BJ (cell line): ENCODE results near the gene OMP. TPM values are rescaled to one million over a fixed set of nuclear protein-coding genes. Genes with fewer than 3 reads are reported as not detected.

Experiments used
- CTCF ChIA-PET: fragments of 350-600 bp; formaldehyde crosslinking; extraction: SDS; loops from one replicate; lab custom pipeline; 2021; ENCODE audit warnings: antibody characterized with exemption, inconsistent platforms; lab: Yijun Ruan, JAX
- POLR2A ChIA-PET: fragments of 300-600 bp; sonication (Branson Sonifier 250); formaldehyde crosslinking; extraction: SDS; loops from one replicate; lab custom pipeline; 2021; ENCODE audit warnings: antibody characterized with exemption; lab: Charles Lee
- DNase-seq: peaks from one replicate; pipeline ENCODE4 v3.0.0-alpha.2; 2011; ENCODE audit warnings: low read depth
- H3K27me3 ChIP-seq: 2 replicates; pipeline ENCODE4 v1.6.0; 2011; ENCODE audit warnings: low read length; ENCODE audit not compliant: control insufficient read depth, insufficient read depth
- H3K36me3 ChIP-seq: 2 replicates; pipeline ENCODE4 v1.5.1; 2011; ENCODE audit warnings: low read length; ENCODE audit not compliant: control insufficient read depth, insufficient read depth
- H3K4me3 ChIP-seq: 2 replicates; pipeline ENCODE4 v1.5.1; 2011; ENCODE audit warnings: low read depth, mild to moderate bottlenecking, control low read depth, low read length
- polyA plus RNA-seq: library from polyadenylated mRNA; depleted of rRNA; stranded (reverse); fragments of >200 nt; gene quantifications from 2 replicates; pipeline ENCODE4 v1.2.3, GENCODE V29; 2011
- TF ChIP-seq, protein P1 (sequence below): IDR thresholded peaks from 2 replicates; pipeline ENCODE4 v1.5.1; 2011; ENCODE audit warnings: low read depth, mild to moderate bottlenecking, control low read depth, inconsistent platforms, low read length, moderate library complexity; ENCODE audit not compliant: insufficient read depth

The OMP gene
- polyA plus RNA-seq, 1 experiment = not detected

DNA sequence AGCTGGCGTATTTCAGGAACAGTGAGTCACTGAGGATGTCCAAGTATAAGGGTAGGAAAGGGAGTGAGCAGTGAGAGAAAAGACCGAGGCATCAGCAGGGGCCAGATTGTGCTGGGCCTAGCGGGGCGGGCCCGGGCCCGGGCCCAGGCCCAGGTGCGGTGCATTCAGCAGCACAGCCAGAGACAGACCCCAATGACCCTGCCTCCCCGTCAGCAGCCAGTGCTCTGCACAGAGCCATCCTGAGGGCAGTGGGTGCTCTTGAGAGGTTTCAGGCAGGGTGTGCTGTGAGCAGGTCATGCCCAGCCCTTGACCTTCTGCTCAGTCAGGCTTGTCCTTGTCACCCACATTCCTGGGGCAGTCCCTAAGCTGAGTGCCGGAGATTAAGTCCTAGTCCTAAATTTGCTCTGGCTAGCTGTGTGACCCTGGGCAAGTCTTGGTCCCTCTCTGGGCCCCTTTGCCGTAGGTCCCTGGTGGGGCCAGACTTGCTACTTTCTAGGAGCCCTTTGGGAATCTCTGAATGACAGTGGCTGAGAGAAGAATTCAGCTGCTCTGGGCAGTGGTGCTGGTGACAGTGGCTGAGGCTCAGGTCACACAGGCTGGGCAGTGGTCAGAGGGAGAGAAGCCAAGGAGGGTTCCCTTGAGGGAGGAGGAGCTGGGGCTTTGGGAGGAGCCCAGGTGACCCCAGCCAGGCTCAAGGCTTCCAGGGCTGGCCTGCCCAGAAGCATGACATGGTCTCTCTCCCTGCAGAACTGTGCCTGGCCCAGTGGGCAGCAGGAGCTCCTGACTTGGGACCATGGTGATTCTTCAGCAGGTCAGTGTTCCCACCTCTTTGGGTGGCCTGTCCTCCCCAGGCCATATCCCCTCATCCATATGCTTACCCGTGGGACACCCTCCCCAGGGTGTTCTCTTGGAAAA lies 27.5 kb downstream of the OMP start:
- CTCF ChIA-PET = interaction anchor here (1.2 to 9.7 kb wide), 5 partner anchors 10 to 418 kb away, joined by 3 to 167 read pairs (median 9); no protein-coding TSS in a partner anchor
- TF ChIP-seq, protein P1, sequence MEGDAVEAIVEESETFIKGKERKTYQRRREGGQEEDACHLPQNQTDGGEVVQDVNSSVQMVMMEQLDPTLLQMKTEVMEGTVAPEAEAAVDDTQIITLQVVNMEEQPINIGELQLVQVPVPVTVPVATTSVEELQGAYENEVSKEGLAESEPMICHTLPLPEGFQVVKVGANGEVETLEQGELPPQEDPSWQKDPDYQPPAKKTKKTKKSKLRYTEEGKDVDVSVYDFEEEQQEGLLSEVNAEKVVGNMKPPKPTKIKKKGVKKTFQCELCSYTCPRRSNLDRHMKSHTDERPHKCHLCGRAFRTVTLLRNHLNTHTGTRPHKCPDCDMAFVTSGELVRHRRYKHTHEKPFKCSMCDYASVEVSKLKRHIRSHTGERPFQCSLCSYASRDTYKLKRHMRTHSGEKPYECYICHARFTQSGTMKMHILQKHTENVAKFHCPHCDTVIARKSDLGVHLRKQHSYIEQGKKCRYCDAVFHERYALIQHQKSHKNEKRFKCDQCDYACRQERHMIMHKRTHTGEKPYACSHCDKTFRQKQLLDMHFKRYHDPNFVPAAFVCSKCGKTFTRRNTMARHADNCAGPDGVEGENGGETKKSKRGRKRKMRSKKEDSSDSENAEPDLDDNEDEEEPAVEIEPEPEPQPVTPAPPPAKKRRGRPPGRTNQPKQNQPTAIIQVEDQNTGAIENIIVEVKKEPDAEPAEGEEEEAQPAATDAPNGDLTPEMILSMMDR = no peak
- POLR2A ChIA-PET = no interaction called here
- no peak for DNase-seq
- H3K27me3 ChIP-seq = no peaks in the 10 kb centered on the region
- no peak overlapping the region for H3K4me3 ChIP-seq
- no peaks in the 10 kb centered on the region for H3K36me3 ChIP-seq

DNA sequence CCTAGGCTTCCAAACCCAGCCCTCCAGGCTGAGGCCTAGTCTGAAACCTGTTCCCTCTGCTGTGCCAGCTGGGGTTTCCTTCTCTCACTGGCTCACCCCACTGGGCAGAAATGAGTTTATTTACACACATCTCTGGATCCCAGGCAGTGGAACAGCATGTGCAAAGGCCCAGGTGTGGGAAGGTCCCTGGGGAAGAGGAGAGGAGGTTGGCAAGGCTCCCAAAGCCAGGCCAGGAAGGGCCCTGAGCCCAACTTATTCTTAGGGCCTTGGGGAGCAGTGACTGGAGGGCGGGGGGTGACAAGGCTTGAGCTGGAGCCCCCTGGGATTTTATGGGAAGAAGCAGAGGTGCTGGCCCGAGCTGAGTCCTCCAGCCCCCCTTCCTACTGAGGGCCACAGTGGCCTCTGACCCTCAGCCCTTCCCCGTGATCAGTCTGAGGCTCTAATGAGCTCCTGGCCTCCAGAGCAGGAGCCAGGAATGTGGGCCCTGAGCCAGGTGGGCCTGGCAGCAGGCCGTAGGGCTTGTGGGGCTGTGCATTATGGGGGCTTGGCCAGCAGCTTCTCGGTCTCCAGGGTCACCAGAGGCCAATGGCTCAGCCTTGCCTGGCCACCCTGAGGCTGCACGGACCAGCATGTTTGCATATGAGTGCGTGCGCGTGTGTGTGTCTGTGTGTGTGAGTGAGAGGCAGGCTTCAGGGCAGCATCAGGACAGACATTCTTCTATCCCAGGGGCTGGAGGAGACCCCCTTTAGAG lies 28.3 kb downstream of the OMP start:
- TF ChIP-seq, protein P1 = no peak
- Histone ChIP-seq H3K36me3 (no peaks in the 10 kb centered on the region), H3K27me3 (no peaks in the 10 kb centered on the region), H3K4me3 (no peak overlapping the region)
- CTCF ChIA-PET = interaction anchor here (1.2 to 9.7 kb wide), 7 partner anchors 8 to 418 kb away, joined by 3 to 167 read pairs (median 9); no protein-coding TSS in a partner anchor
- DNase-seq = no peak
- POLR2A ChIA-PET = no interaction called here

DNA sequence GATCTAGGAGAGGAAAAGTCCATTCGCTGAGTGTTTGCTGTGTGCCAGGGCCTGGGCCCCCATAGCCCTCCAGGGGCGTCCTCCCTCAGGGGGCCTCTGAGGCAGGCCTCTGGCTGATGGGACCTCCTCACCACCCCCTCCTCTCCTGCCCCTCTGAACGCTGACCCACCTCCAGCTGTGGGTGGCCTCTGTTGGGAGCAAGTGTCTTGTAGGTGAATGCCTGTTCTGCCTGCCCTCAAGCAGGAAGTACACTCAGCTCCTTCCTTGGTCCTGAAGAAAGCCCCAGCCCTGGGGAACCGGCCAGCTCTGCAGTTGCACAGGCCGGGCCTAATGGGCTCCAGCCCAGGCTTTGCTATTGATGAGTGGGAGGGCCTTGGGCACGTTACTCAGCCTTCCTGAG lies 28.9 kb downstream of the OMP start:
- no peak for DNase-seq
- TF ChIP-seq, protein P1 = no peak
- Histone ChIP-seq H3K36me3 (no peaks in the 10 kb centered on the region), H3K4me3 (no peak overlapping the region), H3K27me3 (no peaks in the 10 kb centered on the region)
- POLR2A ChIA-PET = no interaction called here
- CTCF ChIA-PET = interaction anchor here (1.4 to 9.7 kb wide), 4 partner anchors 9 to 417 kb away, joined by 7 to 167 read pairs (median 9); no protein-coding TSS in a partner anchor

DNA sequence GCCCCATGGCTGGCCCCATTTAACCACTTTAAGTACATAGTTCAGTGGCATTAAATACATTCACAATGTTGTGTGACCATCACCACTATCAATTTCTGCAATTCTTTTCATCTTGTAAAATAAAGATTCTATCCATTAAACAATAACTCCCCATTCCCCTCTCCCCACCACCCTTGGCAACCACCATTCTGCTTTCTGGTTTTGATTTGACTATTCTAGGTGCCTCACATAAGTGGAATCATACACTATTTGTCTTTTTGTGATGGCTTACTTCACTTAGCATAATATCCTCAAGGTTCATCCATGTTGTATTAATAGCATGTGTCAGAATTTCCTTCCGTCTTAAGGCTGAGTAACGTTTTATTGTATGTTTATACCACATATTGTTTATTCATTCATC lies 32.4 kb downstream of the OMP start:
- ChIA-PET POLR2A (interaction anchor here (0.7 kb wide), 1 partner anchor 8 kb away, joined by 17 read pairs; no protein-coding TSS in a partner anchor), CTCF (interaction anchor here (3.5 to 9.7 kb wide), 2 partner anchors 8 to 51 kb away, joined by 15 to 167 read pairs; no protein-coding TSS in a partner anchor)
- DNase-seq = no peak
- TF ChIP-seq, protein P1 = no peak
- Histone ChIP-seq H3K4me3 (no peak overlapping the region), H3K36me3 (no peaks in the 10 kb centered on the region), H3K27me3 (peaks cover 2% of the 10 kb centered on the region)
